ENCODE results near the gene ITPR1. TPM values are rescaled to one million over a fixed set of nuclear protein-coding genes. Genes with fewer than 3 reads are reported as not detected.

Gene ITPR1
- total and polyA plus RNA-seq, 4 donors: 3.7 to 39.4 (median 8.2) TPM

- Histone ChIP-seq H3K4me3 (ENCODE audit: low read depth in 1 of 3, low read length in 3 of 3) (no peak overlapping the region), H3K36me3 (ENCODE audit: control insufficient read depth in 4 of 4, insufficient read depth in 3 of 4, low read depth in 1 of 4, low read length in 3 of 4) (no peaks in the 10 kb centered on the region), H3K9ac (ENCODE audit: low read depth in 1 of 2, low read length in 2 of 2) (no peak overlapping the region), H3K4me1 (ENCODE audit: control insufficient read depth in 4 of 4, insufficient read depth in 4 of 4, low read length in 3 of 4) (no peaks in the 10 kb centered on the region), H3K9me3 (ENCODE audit: control insufficient read depth in 4 of 4, low read length in 3 of 4) (no peaks in the 10 kb centered on the region), H3K27ac (ENCODE audit: low read depth in 1 of 2, low read length in 2 of 2) (no peak overlapping the region), H3K27me3 (ENCODE audit: control insufficient read depth in 4 of 4, insufficient read depth in 4 of 4, low read length in 3 of 4) (no peaks in the 10 kb centered on the region)
- DNase-seq (ENCODE audit: low spot score): no peak
- TF ChIP-seq GABPA (IDR thresholded peaks at IDR 0.05 in 1 of 2, conservative IDR thresholded peaks at IDR 0.05 in 1 of 2): no peak
- TF ChIP-seq, protein P1, sequence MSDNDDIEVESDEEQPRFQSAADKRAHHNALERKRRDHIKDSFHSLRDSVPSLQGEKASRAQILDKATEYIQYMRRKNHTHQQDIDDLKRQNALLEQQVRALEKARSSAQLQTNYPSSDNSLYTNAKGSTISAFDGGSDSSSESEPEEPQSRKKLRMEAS (IDR thresholded peaks at IDR 0.05): no peak
- TF ChIP-seq JUND (IDR thresholded peaks at IDR 0.05): no peak
- TF ChIP-seq, protein P2, sequence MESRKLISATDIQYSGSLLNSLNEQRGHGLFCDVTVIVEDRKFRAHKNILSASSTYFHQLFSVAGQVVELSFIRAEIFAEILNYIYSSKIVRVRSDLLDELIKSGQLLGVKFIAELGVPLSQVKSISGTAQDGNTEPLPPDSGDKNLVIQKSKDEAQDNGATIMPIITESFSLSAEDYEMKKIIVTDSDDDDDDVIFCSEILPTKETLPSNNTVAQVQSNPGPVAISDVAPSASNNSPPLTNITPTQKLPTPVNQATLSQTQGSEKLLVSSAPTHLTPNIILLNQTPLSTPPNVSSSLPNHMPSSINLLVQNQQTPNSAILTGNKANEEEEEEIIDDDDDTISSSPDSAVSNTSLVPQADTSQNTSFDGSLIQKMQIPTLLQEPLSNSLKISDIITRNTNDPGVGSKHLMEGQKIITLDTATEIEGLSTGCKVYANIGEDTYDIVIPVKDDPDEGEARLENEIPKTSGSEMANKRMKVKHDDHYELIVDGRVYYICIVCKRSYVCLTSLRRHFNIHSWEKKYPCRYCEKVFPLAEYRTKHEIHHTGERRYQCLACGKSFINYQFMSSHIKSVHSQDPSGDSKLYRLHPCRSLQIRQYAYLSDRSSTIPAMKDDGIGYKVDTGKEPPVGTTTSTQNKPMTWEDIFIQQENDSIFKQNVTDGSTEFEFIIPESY (IDR thresholded peaks at IDR 0.05): no peak
- TF ChIP-seq HNF4A (conservative IDR thresholded peaks at IDR 0.05): no peak
- TF ChIP-seq NR2F2 (IDR thresholded peaks at IDR 0.05): no peak
- no peak for TF ChIP-seq FOXA2 (IDR thresholded peaks at IDR 0.05)
- no peak for TF ChIP-seq RXRA (IDR thresholded peaks at IDR 0.05)
- TF ChIP-seq CTCF (IDR thresholded peaks at IDR 0.05; ENCODE audit: low read depth, low read length, missing input control): no peak
- TF ChIP-seq, protein P3, sequence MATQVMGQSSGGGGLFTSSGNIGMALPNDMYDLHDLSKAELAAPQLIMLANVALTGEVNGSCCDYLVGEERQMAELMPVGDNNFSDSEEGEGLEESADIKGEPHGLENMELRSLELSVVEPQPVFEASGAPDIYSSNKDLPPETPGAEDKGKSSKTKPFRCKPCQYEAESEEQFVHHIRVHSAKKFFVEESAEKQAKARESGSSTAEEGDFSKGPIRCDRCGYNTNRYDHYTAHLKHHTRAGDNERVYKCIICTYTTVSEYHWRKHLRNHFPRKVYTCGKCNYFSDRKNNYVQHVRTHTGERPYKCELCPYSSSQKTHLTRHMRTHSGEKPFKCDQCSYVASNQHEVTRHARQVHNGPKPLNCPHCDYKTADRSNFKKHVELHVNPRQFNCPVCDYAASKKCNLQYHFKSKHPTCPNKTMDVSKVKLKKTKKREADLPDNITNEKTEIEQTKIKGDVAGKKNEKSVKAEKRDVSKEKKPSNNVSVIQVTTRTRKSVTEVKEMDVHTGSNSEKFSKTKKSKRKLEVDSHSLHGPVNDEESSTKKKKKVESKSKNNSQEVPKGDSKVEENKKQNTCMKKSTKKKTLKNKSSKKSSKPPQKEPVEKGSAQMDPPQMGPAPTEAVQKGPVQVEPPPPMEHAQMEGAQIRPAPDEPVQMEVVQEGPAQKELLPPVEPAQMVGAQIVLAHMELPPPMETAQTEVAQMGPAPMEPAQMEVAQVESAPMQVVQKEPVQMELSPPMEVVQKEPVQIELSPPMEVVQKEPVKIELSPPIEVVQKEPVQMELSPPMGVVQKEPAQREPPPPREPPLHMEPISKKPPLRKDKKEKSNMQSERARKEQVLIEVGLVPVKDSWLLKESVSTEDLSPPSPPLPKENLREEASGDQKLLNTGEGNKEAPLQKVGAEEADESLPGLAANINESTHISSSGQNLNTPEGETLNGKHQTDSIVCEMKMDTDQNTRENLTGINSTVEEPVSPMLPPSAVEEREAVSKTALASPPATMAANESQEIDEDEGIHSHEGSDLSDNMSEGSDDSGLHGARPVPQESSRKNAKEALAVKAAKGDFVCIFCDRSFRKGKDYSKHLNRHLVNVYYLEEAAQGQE (IDR thresholded peaks at IDR 0.05): no peak
- WGBS: 81% methylated on average over 12 of the region's 12 CpGs
Observed at GRCh38 chr3:4523710-4524698, 30.9 kb downstream of the ITPR1 start.

DNA sequence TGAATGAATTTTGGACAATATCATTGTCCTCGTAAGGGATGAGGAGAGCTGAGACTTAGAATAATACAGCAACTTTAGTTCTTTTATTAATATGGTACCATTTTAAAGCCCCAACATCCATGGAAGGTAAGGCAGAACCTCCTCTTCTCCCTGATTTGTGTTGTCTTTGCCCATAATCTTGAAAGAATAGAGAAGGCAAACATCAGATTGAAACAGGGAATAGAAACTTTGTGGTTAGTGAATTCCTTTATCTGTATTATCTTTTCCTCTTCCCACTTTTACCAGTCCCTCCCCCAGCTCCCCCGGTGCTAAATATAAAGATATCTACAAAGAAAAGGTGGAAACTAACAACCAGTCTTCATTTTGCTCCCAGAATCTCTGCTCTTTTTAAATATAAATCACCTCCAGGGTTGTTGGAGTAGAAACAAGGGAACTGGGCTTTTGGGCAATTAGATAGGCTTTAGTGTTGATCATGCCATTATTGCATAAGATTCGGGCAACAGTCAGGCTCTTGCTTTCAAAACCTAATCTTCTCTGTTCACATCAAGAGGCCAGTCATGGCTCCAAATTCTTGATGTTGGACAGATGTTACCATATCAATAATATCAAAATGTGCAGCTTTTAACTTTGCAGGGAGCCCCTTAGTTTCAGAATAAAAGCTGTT is 32.5 kb downstream of the ITPR1 start:
- Histone ChIP-seq H3K36me3 (ENCODE audit: control insufficient read depth in 4 of 4, insufficient read depth in 3 of 4, low read depth in 1 of 4, low read length in 3 of 4) (no peaks in the 10 kb centered on the region), H3K9me3 (ENCODE audit: control insufficient read depth in 4 of 4, low read length in 3 of 4) (no peaks in the 10 kb centered on the region), H3K27me3 (ENCODE audit: control insufficient read depth in 4 of 4, insufficient read depth in 4 of 4, low read length in 3 of 4) (no peaks in the 10 kb centered on the region), H3K27ac (ENCODE audit: low read depth in 1 of 2, low read length in 2 of 2) (no peak overlapping the region), H3K4me3 (ENCODE audit: low read depth in 1 of 3, low read length in 3 of 3) (no peak overlapping the region), H3K4me1 (ENCODE audit: control insufficient read depth in 4 of 4, insufficient read depth in 4 of 4, low read length in 3 of 4) (no peaks in the 10 kb centered on the region), H3K9ac (ENCODE audit: low read depth in 1 of 2, low read length in 2 of 2) (no peak overlapping the region)
- WGBS: 68% methylated on average over 3 of the region's 3 CpGs
- no peak for TF ChIP-seq YY1 (IDR thresholded peaks at IDR 0.05)
- no peak for TF ChIP-seq CTCF (IDR thresholded peaks at IDR 0.05; ENCODE audit: low read depth, low read length, missing input control)
- TF ChIP-seq ATF3 (IDR thresholded peaks at IDR 0.05): no peak
- no peak for TF ChIP-seq HNF4G (IDR thresholded peaks at IDR 0.05)
- no peak for TF ChIP-seq RXRA (IDR thresholded peaks at IDR 0.05)
- TF ChIP-seq, protein P2 (IDR thresholded peaks at IDR 0.05): no peak
- TF ChIP-seq RAD21 (IDR thresholded peaks at IDR 0.05): no peak
- no peak for TF ChIP-seq FOXA2 (IDR thresholded peaks at IDR 0.05)
- no peak for TF ChIP-seq SP1 (IDR thresholded peaks at IDR 0.05)
- no peak for DNase-seq (ENCODE audit: low spot score)
